Astrocyte (in vitro differentiated cells and primary cell): ENCODE measurements around the gene ZFPM1. TPM values are rescaled to one million over a fixed set of nuclear protein-coding genes. Genes with fewer than 3 reads are reported as not detected.

Source experiments
- DNase-seq: peaks from one replicate; pipeline ENCODE4 v3.0.0-alpha.2; 2010; ENCODE audit warnings: low read depth
- FAIRE-seq: peaks from 2 replicates; lab custom pipeline; 2011; peaks lifted over from hg19 to GRCh38; lab: Jason Lieb, UNC
- H2AFZ ChIP-seq: 2 replicates; pipeline ENCODE4 v1.6.0; 2012; ENCODE audit warnings: low read depth, low read length, inconsistent platforms
- H3K27ac ChIP-seq: 2 replicates; pipeline ENCODE4 v1.5.1; 2011; ENCODE audit warnings: low read depth, low read length, inconsistent platforms
- H3K27me3 ChIP-seq: 2 replicates; pipeline ENCODE4 v1.6.0; 2011; ENCODE audit warnings: low read length, inconsistent platforms; ENCODE audit not compliant: insufficient read depth
- H3K36me3 ChIP-seq: 2 replicates; pipeline ENCODE4 v1.5.1; 2011; ENCODE audit warnings: low read length, inconsistent platforms; ENCODE audit not compliant: insufficient read depth
- H3K4me1 ChIP-seq: 2 replicates; pipeline ENCODE4 v1.5.1; 2011; ENCODE audit warnings: low read length, inconsistent platforms; ENCODE audit not compliant: insufficient read depth
- H3K4me2 ChIP-seq: 2 replicates; pipeline ENCODE4 v1.6.0; 2012; ENCODE audit warnings: low read length, inconsistent platforms
- H3K4me3 ChIP-seq: 2 replicates; pipeline ENCODE4 v1.5.1; 2011; ENCODE audit warnings: low read depth, mild to moderate bottlenecking, low read length, inconsistent platforms; ENCODE audit not compliant: insufficient read depth
- H3K79me2 ChIP-seq: 2 replicates; pipeline ENCODE4 v1.6.0; 2012; ENCODE audit warnings: mild to moderate bottlenecking, low read length, inconsistent platforms; ENCODE audit not compliant: insufficient read depth
- H3K9ac ChIP-seq: 2 replicates; pipeline ENCODE4 v1.6.0; 2012; ENCODE audit warnings: mild to moderate bottlenecking, low read length, inconsistent platforms
- H3K9me3 ChIP-seq: 2 replicates; pipeline ENCODE4 v1.5.1; 2012; ENCODE audit warnings: low read depth, mild to moderate bottlenecking, low read length, inconsistent platforms; ENCODE audit not compliant: insufficient read depth
- H4K20me1 ChIP-seq: 2 replicates; pipeline ENCODE4 v1.6.0; 2012; ENCODE audit warnings: low read length, inconsistent platforms; ENCODE audit not compliant: insufficient read depth
- H3K27ac Mint-ChIP-seq: one replicate; pipeline ENCODE4 v1.8.0; 2021; ENCODE audit warnings: mild to moderate bottlenecking, mixed read lengths; ENCODE audit not compliant: unreplicated experiment
- H3K27me3 Mint-ChIP-seq: one replicate; pipeline ENCODE4 v1.8.0; 2021; ENCODE audit warnings: low read depth, mixed read lengths; ENCODE audit not compliant: unreplicated experiment
- H3K36me3 Mint-ChIP-seq: one replicate; pipeline ENCODE4 v1.8.0; 2021; ENCODE audit warnings: low read depth, mixed read lengths; ENCODE audit not compliant: unreplicated experiment
- H3K4me1 Mint-ChIP-seq: one replicate; pipeline ENCODE4 v1.8.0; 2021; ENCODE audit warnings: low read depth, mixed read lengths; ENCODE audit not compliant: unreplicated experiment
- H3K4me3 Mint-ChIP-seq: one replicate; pipeline ENCODE4 v1.8.0; 2021; ENCODE audit warnings: mild to moderate bottlenecking, moderate library complexity, mixed read lengths; ENCODE audit not compliant: unreplicated experiment
- H3K9me3 Mint-ChIP-seq: one replicate; pipeline ENCODE4 v1.8.0; 2021; ENCODE audit warnings: mild to moderate bottlenecking, mixed read lengths; ENCODE audit not compliant: unreplicated experiment
- CTCF ChIP-seq: IDR thresholded peaks from 2 replicates; pipeline ENCODE4 v1.5.1; 2011; ENCODE audit warnings: low read depth, mild to moderate bottlenecking, inconsistent platforms, low read length, moderate library complexity; ENCODE audit not compliant: insufficient read depth
- EZH2 ChIP-seq: IDR thresholded peaks from 2 replicates; pipeline ENCODE4 v1.6.1; 2012; ENCODE audit warnings: mild to moderate bottlenecking, low read length, inconsistent platforms; ENCODE audit not compliant: insufficient read depth
- total RNA-seq: library from RNA; stranded (reverse); gene quantifications from 2 replicates; pipeline ENCODE4 v1.2.1, GENCODE V29; 2021

The ZFPM1 gene
- total RNA-seq, 1 donor from 2014 or later = 8.6 TPM

GRCh38 chr16:88530051-88530857 lies 77.2 kb downstream of the ZFPM1 start:
- Histone ChIP-seq H3K79me2 (no peaks in the 10 kb centered on the region), H3K9me3 (no peaks in the 10 kb centered on the region), H2AFZ (no peak overlapping the region), H3K4me2 (no peak overlapping the region), H3K27me3 (no peaks in the 10 kb centered on the region), H3K4me3 (no peak overlapping the region), H4K20me1 (peaks cover 27% of the 10 kb centered on the region), H3K27ac (no peak overlapping the region), H3K36me3 (no peaks in the 10 kb centered on the region), H3K9ac (no peak overlapping the region), H3K4me1 (peaks cover 13% of the 10 kb centered on the region)
- Mint-ChIP-seq H3K27ac (no peak overlapping the region), H3K4me1 (no peaks in the 10 kb centered on the region), H3K9me3 (no peaks in the 10 kb centered on the region), H3K4me3 (no peak overlapping the region), H3K27me3 (no peaks in the 10 kb centered on the region), H3K36me3 (peaks cover 9% of the 10 kb centered on the region)
- DNase-seq (no peak), FAIRE-seq (no peak)
- TF ChIP-seq CTCF = no peak
- no peak for TF ChIP-seq EZH2

GRCh38 chr16:88530858-88531203 lies 77.8 kb downstream of the ZFPM1 start:
- Histone ChIP-seq H3K4me3 (no peak overlapping the region), H3K27ac (no peak overlapping the region), H2AFZ (no peak overlapping the region), H3K4me1 (peaks cover 14% of the 10 kb centered on the region), H3K9ac (no peak overlapping the region), H4K20me1 (peaks cover 26% of the 10 kb centered on the region), H3K79me2 (no peaks in the 10 kb centered on the region), H3K4me2 (no peak overlapping the region), H3K9me3 (no peaks in the 10 kb centered on the region), H3K27me3 (no peaks in the 10 kb centered on the region), H3K36me3 (no peaks in the 10 kb centered on the region)
- DNase-seq (no peak), FAIRE-seq (no peak)
- peaks cover 2% of the 10 kb centered on the region for H3K4me1 Mint-ChIP-seq
- no peaks in the 10 kb centered on the region for H3K27me3 Mint-ChIP-seq
- no peak overlapping the region for H3K4me3 Mint-ChIP-seq
- H3K27ac Mint-ChIP-seq = no peak overlapping the region
- TF ChIP-seq CTCF = no peak
- no peaks in the 10 kb centered on the region for H3K9me3 Mint-ChIP-seq
- peaks cover 13% of the 10 kb centered on the region for H3K36me3 Mint-ChIP-seq

GRCh38 chr16:88531346-88531745 lies 78.3 kb downstream of the ZFPM1 start:
- Histone ChIP-seq H3K36me3 (no peaks in the 10 kb centered on the region), H3K27me3 (no peaks in the 10 kb centered on the region), H3K4me2 (no peak overlapping the region), H3K9ac (no peak overlapping the region), H3K4me1 (peaks cover 14% of the 10 kb centered on the region), H3K79me2 (no peaks in the 10 kb centered on the region), H3K27ac (no peak overlapping the region), H3K9me3 (no peaks in the 10 kb centered on the region), H2AFZ (no peak overlapping the region), H3K4me3 (no peak overlapping the region), H4K20me1 (peaks cover 25% of the 10 kb centered on the region)
- no peak for TF ChIP-seq EZH2
- DNase-seq (no peak), FAIRE-seq (no peak)
- peaks cover 4% of the 10 kb centered on the region for H3K4me1 Mint-ChIP-seq
- no peaks in the 10 kb centered on the region for H3K27me3 Mint-ChIP-seq
- no peaks in the 10 kb centered on the region for H3K9me3 Mint-ChIP-seq
- peaks cover 15% of the 10 kb centered on the region for H3K36me3 Mint-ChIP-seq
- no peak overlapping the region for H3K4me3 Mint-ChIP-seq
- H3K27ac Mint-ChIP-seq = no peak overlapping the region
